HG02623 (cell line): ENCODE results near the gene ZMIZ1.
A peak's percentile ranks its signal among the peaks of the same experiment; 100 is the strongest.

Source experiments
- ATAC-seq: cut with Tn5 transposase; IDR thresholded peaks from one replicate; pipeline ENCODE4 v1.9.1; 2021; ENCODE audit warnings: moderate library complexity; ENCODE audit not compliant: unreplicated experiment

Gene ZMIZ1

GRCh38 chr10:79183468-79183865 is 114.7 kb downstream of the ZMIZ1 start:
- ATAC-seq: no peak

- ATAC-seq: no peak
Measured at GRCh38 chr10:79184145-79184625, 115.4 kb downstream of the ZMIZ1 start.

GRCh38 chr10:79184657-79185056 is 115.9 kb downstream of the ZMIZ1 start:
- no peak for ATAC-seq

- no peak for ATAC-seq
Measured at GRCh38 chr10:79185067-79185774, 116.5 kb downstream of the ZMIZ1 start.

- no peak for ATAC-seq
Measured at GRCh38 chr10:79185796-79186374, 117.1 kb downstream of the ZMIZ1 start.

GRCh38 chr10:79186486-79187120 is 117.8 kb downstream of the ZMIZ1 start:
- no peak for ATAC-seq

GRCh38 chr10:79187121-79187940 is 118.6 kb downstream of the ZMIZ1 start:
- no peak for ATAC-seq

GRCh38 chr10:79188154-79188965 is 119.6 kb downstream of the ZMIZ1 start:
- no peak for ATAC-seq

GRCh38 chr10:79189181-79189580 is 120.4 kb downstream of the ZMIZ1 start:
- no peak for ATAC-seq

GRCh38 chr10:79189853-79190435 is 121.2 kb downstream of the ZMIZ1 start:
- no peak for ATAC-seq

GRCh38 chr10:79190740-79191261 is 122.0 kb downstream of the ZMIZ1 start:
- ATAC-seq: no peak

- ATAC-seq: no peak
Measured at GRCh38 chr10:79191951-79192676, 123.3 kb downstream of the ZMIZ1 start.

GRCh38 chr10:79192677-79193003 is 123.9 kb downstream of the ZMIZ1 start:
- no peak for ATAC-seq

- ATAC-seq: no peak
Measured at GRCh38 chr10:79193694-79194382, 125.1 kb downstream of the ZMIZ1 start.

- ATAC-seq: peak; percentile 85
Measured at GRCh38 chr10:79195091-79195923, 126.5 kb downstream of the ZMIZ1 start.

GRCh38 chr10:79196470-79197461 is 128.0 kb downstream of the ZMIZ1 start:
- ATAC-seq: no peak

GRCh38 chr10:79197558-79197957 is 128.8 kb downstream of the ZMIZ1 start:
- ATAC-seq: no peak
